Neural progenitor cell (in vitro differentiated cells): ENCODE measurements around the gene ENDOU. TPM values are rescaled to one million over a fixed set of nuclear protein-coding genes. Genes with fewer than 3 reads are reported as not detected.
A peak's percentile ranks its signal among the peaks of the same experiment; 100 is the strongest.

ENCODE experiments used
- DNase-seq: peaks from one replicate; pipeline ENCODE4 v3.0.0-alpha.2; 2016; ENCODE audit warnings: low spot score
- H2AFZ ChIP-seq: fragments of 200-600 bp; sonication (generic); replicated peaks from 2 replicates; pipeline ENCODE4 v1.6.1; 2016; ENCODE audit warnings: antibody characterized with exemption
- H3F3A ChIP-seq: fragments of 200-600 bp; sonication (generic); 2 replicates; pipeline ENCODE4 v1.6.1; 2016; ENCODE audit warnings: antibody characterized with exemption, low read depth
- H3K27ac ChIP-seq: fragments of 200-600 bp; sonication (generic); 2 replicates; pipeline ENCODE4 v1.5.1; 2016; ENCODE audit warnings: mild to moderate bottlenecking
- H3K27me3 ChIP-seq: fragments of 200-600 bp; sonication (generic); 2 replicates; pipeline ENCODE4 v1.6.1; 2016; ENCODE audit warnings: mild to moderate bottlenecking, moderate library complexity
- H3K36me3 ChIP-seq: fragments of 200-600 bp; sonication (generic); 2 replicates; pipeline ENCODE4 v1.5.1; 2016
- H3K4me1 ChIP-seq: fragments of 200-600 bp; sonication (generic); 2 replicates; pipeline ENCODE4 v1.6.1; 2016; ENCODE audit warnings: mixed run types
- H3K4me2 ChIP-seq: fragments of 200-600 bp; sonication (generic); 2 replicates; pipeline ENCODE4 v1.6.1; 2016
- H3K4me3 ChIP-seq: fragments of 200-600 bp; sonication (generic); 2 replicates; pipeline ENCODE4 v1.5.1; 2016
- H3K79me2 ChIP-seq: fragments of 200-600 bp; sonication (generic); 2 replicates; pipeline ENCODE4 v1.6.1; 2016; ENCODE audit warnings: low read depth
- H3K9ac ChIP-seq: fragments of 200-600 bp; sonication (generic); 2 replicates; pipeline ENCODE4 v1.6.1; 2016
- H3K9me3 ChIP-seq: fragments of 200-600 bp; sonication (generic); 2 replicates; pipeline ENCODE4 v1.5.1; 2016; ENCODE audit warnings: low read depth
- H4K20me1 ChIP-seq: fragments of 200-600 bp; sonication (generic); 2 replicates; pipeline ENCODE4 v1.6.1; 2016; ENCODE audit warnings: low read depth
- H3K27ac Mint-ChIP-seq: 3 replicates; pipeline ENCODE4 v1.8.0; 2021; ENCODE audit warnings: mixed read lengths
- H3K27me3 Mint-ChIP-seq: 2 replicates; pipeline ENCODE4 v1.8.0; 2022; ENCODE audit warnings: low read depth, mild to moderate bottlenecking, inconsistent platforms, moderate library complexity, mixed read lengths; ENCODE audit not compliant: insufficient read depth
- H3K36me3 Mint-ChIP-seq: 3 replicates; pipeline ENCODE4 v1.8.0; 2021; ENCODE audit warnings: mixed read lengths
- H3K4me1 Mint-ChIP-seq: 3 replicates; pipeline ENCODE4 v1.8.0; 2021; ENCODE audit warnings: mixed read lengths
- H3K4me3 Mint-ChIP-seq: 3 replicates; pipeline ENCODE4 v1.8.0; 2021; ENCODE audit warnings: mild to moderate bottlenecking, moderate library complexity, mixed read lengths
- H3K9me3 Mint-ChIP-seq: 3 replicates; pipeline ENCODE4 v1.8.0; 2020; ENCODE audit warnings: mixed read lengths
- EZH2 ChIP-seq: fragments of 200-600 bp; sonication (generic); IDR thresholded peaks from 2 replicates; pipeline ENCODE4 v1.6.1; 2017; ENCODE audit warnings: antibody characterized with exemption, mild to moderate bottlenecking, moderate library complexity
- EZH2phosphoT487 ChIP-seq: fragments of 200-600 bp; sonication (generic); IDR thresholded peaks from 2 replicates; pipeline ENCODE4 v1.6.1; 2017; ENCODE audit warnings: antibody characterized with exemption
- total RNA-seq: library from RNA; depleted of rRNA; stranded (reverse); fragments of >200 nt; gene quantifications from 2 replicates; pipeline ENCODE4 v1.2.3, GENCODE V29; 2015; ENCODE audit warnings: low replicate concordance
- TF ChIP-seq, protein P1 (sequence below): fragments of 200-600 bp; sonication (generic); IDR thresholded peaks from 2 replicates; pipeline ENCODE4 v1.5.1; 2017; ENCODE audit warnings: antibody characterized with exemption, mild to moderate bottlenecking

Gene ENDOU, protein sequence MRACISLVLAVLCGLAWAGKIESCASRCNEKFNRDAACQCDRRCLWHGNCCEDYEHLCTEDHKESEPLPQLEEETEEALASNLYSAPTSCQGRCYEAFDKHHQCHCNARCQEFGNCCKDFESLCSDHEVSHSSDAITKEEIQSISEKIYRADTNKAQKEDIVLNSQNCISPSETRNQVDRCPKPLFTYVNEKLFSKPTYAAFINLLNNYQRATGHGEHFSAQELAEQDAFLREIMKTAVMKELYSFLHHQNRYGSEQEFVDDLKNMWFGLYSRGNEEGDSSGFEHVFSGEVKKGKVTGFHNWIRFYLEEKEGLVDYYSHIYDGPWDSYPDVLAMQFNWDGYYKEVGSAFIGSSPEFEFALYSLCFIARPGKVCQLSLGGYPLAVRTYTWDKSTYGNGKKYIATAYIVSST
- total RNA-seq, result not detected in 2 replicates

DNA sequence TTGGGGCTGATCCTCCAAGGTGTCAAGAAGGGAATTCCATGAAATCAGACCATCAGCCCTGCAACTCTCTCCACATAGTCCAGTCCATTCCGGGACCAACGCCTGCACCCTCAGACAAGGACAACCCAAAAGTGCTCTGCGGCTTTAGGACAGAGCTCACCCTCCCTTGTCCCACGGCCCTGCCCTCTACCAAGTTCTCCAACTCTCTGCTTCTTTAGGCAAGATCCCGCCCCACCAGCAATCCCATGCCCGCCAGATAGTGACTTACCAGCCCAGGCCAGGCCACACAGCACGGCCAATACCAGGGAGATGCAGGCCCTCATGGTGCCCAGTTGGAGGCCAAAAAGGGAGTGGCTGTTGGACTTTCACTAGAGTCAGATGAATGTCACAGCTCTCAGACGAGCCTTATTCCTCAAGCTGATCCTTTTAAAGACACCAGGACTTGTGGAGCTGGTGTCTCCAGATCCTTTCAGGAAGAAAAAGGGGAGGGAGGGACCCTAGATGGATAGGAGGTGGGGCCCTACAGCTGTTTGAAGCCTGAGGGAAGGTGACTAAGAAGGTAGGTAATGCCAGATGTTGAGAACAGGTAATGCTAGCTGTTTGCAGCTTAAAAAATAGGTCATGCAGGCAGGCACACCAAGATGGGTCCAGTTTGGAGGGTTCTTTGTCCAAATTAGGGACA is at the start of gene ENDOU:
Gene ENDOU (minus strand): TSS at position 400 of the 682 bp plus-strand sequence. CDS start 77 bp downstream, at position 323.
- Mint-ChIP-seq H3K36me3 (no peaks in the 10 kb centered on the region), H3K27ac (peak within 1 kb of the TSS; percentile 35), H3K4me1 (peaks cover 3% of the 10 kb centered on the region), H3K9me3 (no peaks in the 10 kb centered on the region), H3K4me3 (no peak within 1 kb of the TSS), H3K27me3 (peaks cover 4% of the 10 kb centered on the region)
- Histone ChIP-seq H3K27ac (no peak within 1 kb of the TSS), H3K4me1 (no peaks in the 10 kb centered on the region), H3F3A (no peaks in the 10 kb centered on the region), H3K4me3 (no peak within 1 kb of the TSS), H2AFZ (no peak within 1 kb of the TSS), H3K36me3 (no peaks in the 10 kb centered on the region), H3K27me3 (no peaks in the 10 kb centered on the region), H3K4me2 (no peak within 1 kb of the TSS), H3K79me2 (no peaks in the 10 kb centered on the region), H3K9me3 (no peaks in the 10 kb centered on the region), H4K20me1 (no peaks in the 10 kb centered on the region), H3K9ac (no peak within 1 kb of the TSS)
- TF ChIP-seq EZH2 (no peak), EZH2phosphoT487 (no peak)
- TF ChIP-seq, protein P1, sequence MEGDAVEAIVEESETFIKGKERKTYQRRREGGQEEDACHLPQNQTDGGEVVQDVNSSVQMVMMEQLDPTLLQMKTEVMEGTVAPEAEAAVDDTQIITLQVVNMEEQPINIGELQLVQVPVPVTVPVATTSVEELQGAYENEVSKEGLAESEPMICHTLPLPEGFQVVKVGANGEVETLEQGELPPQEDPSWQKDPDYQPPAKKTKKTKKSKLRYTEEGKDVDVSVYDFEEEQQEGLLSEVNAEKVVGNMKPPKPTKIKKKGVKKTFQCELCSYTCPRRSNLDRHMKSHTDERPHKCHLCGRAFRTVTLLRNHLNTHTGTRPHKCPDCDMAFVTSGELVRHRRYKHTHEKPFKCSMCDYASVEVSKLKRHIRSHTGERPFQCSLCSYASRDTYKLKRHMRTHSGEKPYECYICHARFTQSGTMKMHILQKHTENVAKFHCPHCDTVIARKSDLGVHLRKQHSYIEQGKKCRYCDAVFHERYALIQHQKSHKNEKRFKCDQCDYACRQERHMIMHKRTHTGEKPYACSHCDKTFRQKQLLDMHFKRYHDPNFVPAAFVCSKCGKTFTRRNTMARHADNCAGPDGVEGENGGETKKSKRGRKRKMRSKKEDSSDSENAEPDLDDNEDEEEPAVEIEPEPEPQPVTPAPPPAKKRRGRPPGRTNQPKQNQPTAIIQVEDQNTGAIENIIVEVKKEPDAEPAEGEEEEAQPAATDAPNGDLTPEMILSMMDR, result no peak
- no peak for DNase-seq

DNA sequence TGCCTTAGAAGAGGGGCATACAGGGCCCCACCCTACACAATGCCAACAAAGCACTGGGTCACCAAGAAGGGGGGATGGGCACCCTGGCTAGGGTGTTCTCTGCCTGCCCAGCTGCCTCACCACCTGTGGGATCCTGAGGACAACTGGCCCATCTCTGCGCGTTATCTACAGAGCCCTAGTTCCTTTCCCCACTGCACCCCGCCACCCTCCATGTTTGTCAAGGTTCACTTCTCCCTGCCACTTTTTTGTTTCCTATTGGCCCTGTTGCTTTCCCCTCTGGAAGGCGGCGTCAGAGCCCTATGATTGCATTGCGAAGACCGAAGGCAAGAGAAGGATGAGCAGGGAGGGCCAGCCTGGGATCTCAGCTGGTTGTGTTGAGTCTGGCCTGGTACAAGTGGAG is 49.4 kb upstream of the ENDOU start:
- H3K27ac Mint-ChIP-seq, result no peak overlapping the region
- H4K20me1 ChIP-seq, result peaks cover 7% of the 10 kb centered on the region
- no peak overlapping the region for H3K4me2 ChIP-seq
- peaks cover 20% of the 10 kb centered on the region for H3K4me1 ChIP-seq
- no peak overlapping the region for H3K27ac ChIP-seq
- no peaks in the 10 kb centered on the region for H3K36me3 Mint-ChIP-seq
- H3K4me1 Mint-ChIP-seq, result peaks cover 37% of the 10 kb centered on the region
- no peaks in the 10 kb centered on the region for H3K9me3 Mint-ChIP-seq
- H3K36me3 ChIP-seq, result no peaks in the 10 kb centered on the region
- no peak for TF ChIP-seq EZH2
- no peak for TF ChIP-seq EZH2phosphoT487
- TF ChIP-seq, protein P1, result no peak
- no peaks in the 10 kb centered on the region for H3K9me3 ChIP-seq
- H3K4me3 Mint-ChIP-seq, result peak overlapping the region; percentile 93
- no peak for DNase-seq
- no peak overlapping the region for H3K4me3 ChIP-seq
- H3K79me2 ChIP-seq, result no peaks in the 10 kb centered on the region
- peaks cover 24% of the 10 kb centered on the region for H3K27me3 ChIP-seq
- H2AFZ ChIP-seq, result no peak overlapping the region
- H3F3A ChIP-seq, result peaks cover 21% of the 10 kb centered on the region
- peaks cover 12% of the 10 kb centered on the region for H3K27me3 Mint-ChIP-seq
- H3K9ac ChIP-seq, result no peak overlapping the region

DNA sequence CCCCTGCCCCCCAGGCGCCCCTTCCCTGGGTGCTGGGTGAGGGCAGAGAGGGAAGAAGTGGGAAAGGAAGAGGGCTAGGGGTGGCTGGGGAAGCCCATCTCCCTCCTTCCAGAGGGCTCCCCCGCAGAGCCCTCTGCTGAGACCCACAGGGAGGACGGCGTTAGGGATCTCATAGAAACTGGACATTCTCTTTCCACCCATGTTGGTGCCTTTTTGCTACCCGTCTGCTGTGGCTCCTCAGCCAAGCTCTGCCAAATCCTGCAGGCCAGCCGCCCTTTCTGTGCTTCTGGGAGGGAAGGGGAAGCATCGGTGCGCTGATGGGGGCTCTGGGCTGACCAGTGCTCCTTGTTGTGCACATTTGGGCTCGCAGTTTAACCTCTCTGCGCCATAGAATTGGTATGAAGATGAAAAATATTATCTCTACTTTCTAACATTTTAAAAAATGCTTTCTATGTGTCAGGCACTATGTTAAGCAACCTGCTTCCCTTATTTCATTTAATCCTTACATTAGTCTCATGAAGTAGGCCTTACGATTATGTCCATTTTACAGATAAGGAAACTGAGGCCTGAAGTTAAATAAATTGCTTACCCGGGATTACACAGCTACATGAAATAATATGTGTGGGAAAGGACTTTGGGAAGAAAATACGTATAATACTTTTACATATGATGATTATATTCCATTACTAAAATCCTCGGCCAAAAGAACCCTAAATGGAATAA is 48.7 kb upstream of the ENDOU start:
- Histone ChIP-seq H3K9ac (peak overlapping the region; percentile 69), H3K27me3 (peaks cover 23% of the 10 kb centered on the region), H3K27ac (no peak overlapping the region), H4K20me1 (peaks cover 4% of the 10 kb centered on the region), H2AFZ (peak overlapping the region; percentile 100), H3K79me2 (no peaks in the 10 kb centered on the region), H3K4me1 (peaks cover 16% of the 10 kb centered on the region), H3K9me3 (no peaks in the 10 kb centered on the region), H3F3A (peaks cover 25% of the 10 kb centered on the region), H3K4me2 (peak overlapping the region; percentile 93), H3K36me3 (no peaks in the 10 kb centered on the region), H3K4me3 (peak overlapping the region; percentile 100)
- no peak for DNase-seq
- TF ChIP-seq, protein P1, result no peak
- no peak for TF ChIP-seq EZH2
- TF ChIP-seq EZH2phosphoT487, result no peak
- Mint-ChIP-seq H3K4me1 (peaks cover 33% of the 10 kb centered on the region), H3K36me3 (no peaks in the 10 kb centered on the region), H3K27ac (no peak overlapping the region), H3K9me3 (no peaks in the 10 kb centered on the region), H3K4me3 (peak overlapping the region; percentile 93), H3K27me3 (peaks cover 12% of the 10 kb centered on the region)
